GM23338 (cell line): ENCODE measurements around the gene GET4. TPM values are rescaled to one million over a fixed set of nuclear protein-coding genes. Genes with fewer than 3 reads are reported as not detected.
"Not testable (repeated sequence)": the region's sequence is repeated elsewhere in the genome, so short reads cannot be mapped to it uniquely, and the experiment has no call there.

Source experiments
- ATAC-seq: fragments of 200-7000 bp; cut with Tn5 transposase; 3 replicates; pipeline ENCODE4 v1.9.1; 2020
- DNase-seq: peaks from one replicate; pipeline ENCODE4 v3.0.0-alpha.2; 2015; ENCODE audit warnings: low spot score
- H2AFZ ChIP-seq: fragments of 200-600 bp; sonication (generic); 2 replicates; pipeline ENCODE4 v1.8.0; 2016; ENCODE audit warnings: antibody characterized with exemption, mild to moderate bottlenecking, moderate library complexity
- H3F3A ChIP-seq: fragments of 200-600 bp; sonication (generic); replicated peaks from 2 replicates; pipeline ENCODE4 v1.8.0; 2017; ENCODE audit warnings: antibody characterized with exemption, mixed run types, low read depth
- H3K27ac ChIP-seq: fragments of 200-600 bp; sonication (generic); 2 replicates; pipeline ENCODE4 v1.6.1; 2016; ENCODE audit warnings: low read depth
- H3K27me3 ChIP-seq: fragments of 200-600 bp; sonication (generic); 2 replicates; pipeline ENCODE4 v1.8.0; 2016; ENCODE audit warnings: mild to moderate bottlenecking, mixed run types, moderate library complexity; ENCODE audit not compliant: insufficient read depth
- H3K36me3 ChIP-seq: fragments of 200-600 bp; sonication (generic); 2 replicates; pipeline ENCODE4 v1.8.0; 2016; ENCODE audit warnings: mild to moderate bottlenecking; ENCODE audit not compliant: insufficient read depth
- H3K4me1 ChIP-seq: fragments of 200-600 bp; sonication (generic); 2 replicates; pipeline ENCODE4 v1.8.0; 2016; ENCODE audit warnings: mild to moderate bottlenecking, moderate library complexity; ENCODE audit not compliant: insufficient read depth
- H3K4me2 ChIP-seq: fragments of 200-600 bp; sonication (generic); 2 replicates; pipeline ENCODE4 v1.7.1; 2017; ENCODE audit warnings: mixed run types
- H3K4me3 ChIP-seq: fragments of 200-600 bp; sonication (generic); 2 replicates; pipeline ENCODE4 v1.6.1; 2016; ENCODE audit warnings: mixed run types
- H3K79me2 ChIP-seq: fragments of 200-600 bp; sonication (generic); replicated peaks from 2 replicates; pipeline ENCODE4 v1.8.0; 2017; ENCODE audit warnings: mild to moderate bottlenecking; ENCODE audit not compliant: insufficient read depth
- H3K9me2 ChIP-seq: fragments of 200-600 bp; sonication (generic); 2 replicates; pipeline ENCODE4 v1.8.0; 2017; ENCODE audit not compliant: insufficient read depth
- H4K20me1 ChIP-seq: fragments of 200-600 bp; sonication (generic); replicated peaks from 2 replicates; pipeline ENCODE4 v1.8.0; 2017; ENCODE audit warnings: mild to moderate bottlenecking; ENCODE audit not compliant: insufficient read depth
- H3K27ac Mint-ChIP-seq: 2 replicates; pipeline ENCODE4 v1.8.0; 2020; ENCODE audit warnings: inconsistent platforms, mild to moderate bottlenecking, moderate library complexity, mixed read lengths
- H3K27me3 Mint-ChIP-seq: 3 replicates; pipeline ENCODE4 v1.8.0; 2022; ENCODE audit warnings: low read depth, mild to moderate bottlenecking, moderate library complexity, mixed read lengths, inconsistent platforms; ENCODE audit not compliant: insufficient read depth, poor library complexity
- H3K36me3 Mint-ChIP-seq: 3 replicates; pipeline ENCODE4 v1.8.0; 2021; ENCODE audit warnings: low read depth, mild to moderate bottlenecking, inconsistent platforms, moderate library complexity, mixed read lengths
- H3K4me1 Mint-ChIP-seq: 3 replicates; pipeline ENCODE4 v1.8.0; 2020; ENCODE audit warnings: mild to moderate bottlenecking, inconsistent platforms, mixed read lengths
- H3K4me3 Mint-ChIP-seq: 3 replicates; pipeline ENCODE4 v1.8.0; 2021; ENCODE audit warnings: moderate library complexity, mild to moderate bottlenecking, inconsistent platforms, mixed read lengths
- H3K9me3 Mint-ChIP-seq: 3 replicates; pipeline ENCODE4 v1.8.0; 2020; ENCODE audit warnings: moderate library complexity, mild to moderate bottlenecking, inconsistent platforms, mixed read lengths
- CREB1 ChIP-seq: fragments of 250-450 bp; sonication (Bioruptor Pico); IDR thresholded peaks from 2 replicates; pipeline ENCODE4 v1.5.0; 2020; ENCODE audit warnings: low read depth, mild to moderate bottlenecking, moderate library complexity
- EZH2phosphoT487 ChIP-seq: fragments of 200-600 bp; sonication (generic); IDR thresholded peaks from one replicate; pipeline ENCODE4 v1.8.1; 2018; ENCODE audit warnings: antibody characterized with exemption; ENCODE audit not compliant: unreplicated experiment
- NANOG ChIP-seq: IDR thresholded peaks from 2 replicates; pipeline ENCODE4 v1.6.1; 2016; ENCODE audit warnings: antibody characterized with exemption, borderline replicate concordance
- ZNF114 ChIP-seq: fragments of 250-450 bp; sonication (Bioruptor Pico); IDR thresholded peaks from 2 replicates; pipeline ENCODE4 v1.5.0; 2020; ENCODE audit warnings: mild to moderate bottlenecking, moderate library complexity
- polyA plus RNA-seq: library from polyadenylated mRNA; unstranded; fragments of >200 nt; fragmentation: Nextera tagmentation; extraction: Ambion mirVana; gene quantifications from 2 replicates; pipeline ENCODE4 v1.2.1, GENCODE V29; 2016
- total RNA-seq: library from RNA; depleted of rRNA; stranded (reverse); fragments of >200 nt; shearing (Covaris generic); gene quantifications from 2 replicates; pipeline ENCODE4 v1.2.3, GENCODE V29; 2014
- TF ChIP-seq, protein P1 (sequence below): IDR thresholded peaks from one replicate; pipeline ENCODE4 v1.6.1; 2018; ENCODE audit warnings: antibody characterized with exemption; ENCODE audit not compliant: unreplicated experiment
- TF ChIP-seq, protein P2 (sequence below): IDR thresholded peaks from 2 replicates; pipeline ENCODE4 v1.6.1; 2016; ENCODE audit warnings: antibody characterized with exemption

Gene GET4
- total and polyA plus RNA-seq, 2 experiments from 2014 or later = 48.0 to 79.1 TPM

DNA sequence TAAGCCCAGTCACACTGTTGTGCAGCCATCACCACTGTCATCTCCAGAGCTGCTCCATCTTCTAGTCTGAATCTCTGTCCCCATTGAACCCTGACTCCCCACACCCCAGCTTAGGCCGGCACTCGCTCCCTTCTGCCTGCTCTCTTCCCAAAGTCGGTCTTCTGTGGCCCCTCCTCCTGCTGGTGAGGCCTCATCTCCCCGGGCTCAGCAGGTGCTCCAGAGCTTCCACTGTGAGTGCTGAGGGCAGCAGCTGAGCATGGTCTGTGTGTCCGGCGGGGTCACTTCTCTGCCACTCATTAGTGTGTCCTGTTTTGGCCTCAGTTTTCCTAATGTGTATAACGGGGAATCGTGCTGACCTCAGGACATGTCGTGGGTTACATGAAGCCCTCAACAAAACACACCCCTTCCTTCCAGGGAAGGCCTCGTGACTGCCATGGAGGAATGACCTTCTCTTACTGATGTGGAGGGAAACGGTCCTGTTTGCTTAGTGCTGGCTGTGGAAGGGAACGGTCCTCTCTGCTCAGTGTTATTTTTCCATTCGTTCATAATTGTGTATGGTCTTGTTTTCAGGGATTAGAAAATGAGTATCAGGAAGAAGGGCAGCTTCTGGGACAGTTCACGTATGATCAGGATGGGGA, 4.3 kb upstream of the GET4 start:
- H3K4me2 ChIP-seq = no peak overlapping the region
- no peaks in the 10 kb centered on the region for H3K9me2 ChIP-seq
- H3K79me2 ChIP-seq = peaks cover 17% of the 10 kb centered on the region
- no peak overlapping the region for H3K4me3 ChIP-seq
- peaks cover 26% of the 10 kb centered on the region for H3F3A ChIP-seq
- H4K20me1 ChIP-seq = no peaks in the 10 kb centered on the region
- TF ChIP-seq EZH2phosphoT487 (no peak), CREB1 (CRISPR knock-in tag) (no peak), NANOG (no peak), ZNF114 (CRISPR knock-in tag) (no peak)
- TF ChIP-seq, protein P1, sequence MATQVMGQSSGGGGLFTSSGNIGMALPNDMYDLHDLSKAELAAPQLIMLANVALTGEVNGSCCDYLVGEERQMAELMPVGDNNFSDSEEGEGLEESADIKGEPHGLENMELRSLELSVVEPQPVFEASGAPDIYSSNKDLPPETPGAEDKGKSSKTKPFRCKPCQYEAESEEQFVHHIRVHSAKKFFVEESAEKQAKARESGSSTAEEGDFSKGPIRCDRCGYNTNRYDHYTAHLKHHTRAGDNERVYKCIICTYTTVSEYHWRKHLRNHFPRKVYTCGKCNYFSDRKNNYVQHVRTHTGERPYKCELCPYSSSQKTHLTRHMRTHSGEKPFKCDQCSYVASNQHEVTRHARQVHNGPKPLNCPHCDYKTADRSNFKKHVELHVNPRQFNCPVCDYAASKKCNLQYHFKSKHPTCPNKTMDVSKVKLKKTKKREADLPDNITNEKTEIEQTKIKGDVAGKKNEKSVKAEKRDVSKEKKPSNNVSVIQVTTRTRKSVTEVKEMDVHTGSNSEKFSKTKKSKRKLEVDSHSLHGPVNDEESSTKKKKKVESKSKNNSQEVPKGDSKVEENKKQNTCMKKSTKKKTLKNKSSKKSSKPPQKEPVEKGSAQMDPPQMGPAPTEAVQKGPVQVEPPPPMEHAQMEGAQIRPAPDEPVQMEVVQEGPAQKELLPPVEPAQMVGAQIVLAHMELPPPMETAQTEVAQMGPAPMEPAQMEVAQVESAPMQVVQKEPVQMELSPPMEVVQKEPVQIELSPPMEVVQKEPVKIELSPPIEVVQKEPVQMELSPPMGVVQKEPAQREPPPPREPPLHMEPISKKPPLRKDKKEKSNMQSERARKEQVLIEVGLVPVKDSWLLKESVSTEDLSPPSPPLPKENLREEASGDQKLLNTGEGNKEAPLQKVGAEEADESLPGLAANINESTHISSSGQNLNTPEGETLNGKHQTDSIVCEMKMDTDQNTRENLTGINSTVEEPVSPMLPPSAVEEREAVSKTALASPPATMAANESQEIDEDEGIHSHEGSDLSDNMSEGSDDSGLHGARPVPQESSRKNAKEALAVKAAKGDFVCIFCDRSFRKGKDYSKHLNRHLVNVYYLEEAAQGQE = no peak
- TF ChIP-seq, protein P2, sequence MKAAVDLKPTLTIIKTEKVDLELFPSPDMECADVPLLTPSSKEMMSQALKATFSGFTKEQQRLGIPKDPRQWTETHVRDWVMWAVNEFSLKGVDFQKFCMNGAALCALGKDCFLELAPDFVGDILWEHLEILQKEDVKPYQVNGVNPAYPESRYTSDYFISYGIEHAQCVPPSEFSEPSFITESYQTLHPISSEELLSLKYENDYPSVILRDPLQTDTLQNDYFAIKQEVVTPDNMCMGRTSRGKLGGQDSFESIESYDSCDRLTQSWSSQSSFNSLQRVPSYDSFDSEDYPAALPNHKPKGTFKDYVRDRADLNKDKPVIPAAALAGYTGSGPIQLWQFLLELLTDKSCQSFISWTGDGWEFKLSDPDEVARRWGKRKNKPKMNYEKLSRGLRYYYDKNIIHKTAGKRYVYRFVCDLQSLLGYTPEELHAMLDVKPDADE = no peak
- ATAC-seq = no peak
- Mint-ChIP-seq H3K27me3 (peaks cover 15% of the 10 kb centered on the region), H3K9me3 (peaks cover 7% of the 10 kb centered on the region; the same call in 2 of the 3 replicates), H3K4me1 (peaks cover 6% of the 10 kb centered on the region), H3K4me3 (no peak overlapping the region), H3K27ac (no peak overlapping the region; the same call in 1 of the 2 replicates), H3K36me3 (peaks cover 69% of the 10 kb centered on the region)
- 0 out of 2 replicates have a peak, but pooled peaks cover 5% of the 10 kb centered on the region for H3K4me1 ChIP-seq
- peak overlapping the region; percentile 66 for H3K27ac ChIP-seq
- no peaks in the 10 kb centered on the region; the same call in 1 of the 2 replicates for H3K36me3 ChIP-seq
- H2AFZ ChIP-seq = no peak overlapping the region
- H3K27me3 ChIP-seq = no peaks in the 10 kb centered on the region
- no peak for DNase-seq

DNA sequence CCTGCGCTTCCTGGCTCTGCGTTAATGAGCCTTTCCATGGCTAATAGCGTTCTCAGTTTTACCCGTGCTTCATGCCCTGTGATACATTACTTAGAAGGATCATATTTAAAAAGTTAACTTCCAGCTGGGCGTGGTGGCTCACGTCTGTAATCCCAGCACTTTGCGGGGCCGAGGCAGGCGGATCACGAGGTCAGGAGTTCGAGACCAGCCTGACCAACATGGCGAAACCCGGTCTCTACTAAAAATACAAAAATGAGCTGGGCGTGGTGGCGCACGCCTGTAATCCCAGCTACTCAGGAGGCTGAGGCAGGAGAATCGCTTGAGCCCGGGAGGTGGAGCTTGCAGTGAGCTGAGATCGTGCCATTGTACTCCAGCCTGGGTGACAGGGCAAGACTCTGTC, 3.7 kb upstream of the GET4 start:
- H3F3A ChIP-seq = peaks cover 26% of the 10 kb centered on the region
- not testable (repeated sequence) for H3K4me1 ChIP-seq, H2AFZ ChIP-seq, H3K9me2 ChIP-seq, H3K36me3 ChIP-seq, H4K20me1 ChIP-seq, DNase-seq, H3K4me1 Mint-ChIP-seq, H3K27me3 ChIP-seq, ATAC-seq, H3K9me3 Mint-ChIP-seq, H3K27ac Mint-ChIP-seq, H3K4me3 ChIP-seq, H3K4me3 Mint-ChIP-seq, H3K4me2 ChIP-seq
- H3K27me3 Mint-ChIP-seq = peaks cover 15% of the 10 kb centered on the region
- peaks cover 62% of the 10 kb centered on the region for H3K36me3 Mint-ChIP-seq
- H3K27ac ChIP-seq = peak overlapping the region; percentile 66; the same call in 1 of the 2 replicates
- H3K79me2 ChIP-seq = peaks cover 16% of the 10 kb centered on the region; the same call in 1 of the 2 replicates
